AG04450 (cell line): ENCODE results near the gene SCRN1. TPM values are rescaled to one million over a fixed set of nuclear protein-coding genes. Genes with fewer than 3 reads are reported as not detected.

Source experiments
- CTCF ChIA-PET: fragments of 300-600, 350-600 bp; formaldehyde crosslinking; extraction: SDS; loops from one replicate; lab custom pipeline; 2022; ENCODE audit warnings: antibody characterized with exemption, inconsistent platforms; lab: Charles Lee
- POLR2A ChIA-PET: fragments of 350-600 bp; formaldehyde crosslinking; extraction: SDS; loops from one replicate; lab custom pipeline; 2021; ENCODE audit warnings: antibody characterized with exemption, inconsistent platforms; lab: Yijun Ruan, JAX
- DNase-seq: peaks from one replicate; pipeline ENCODE4 v3.0.0-alpha.2; 2011; ENCODE audit warnings: low read depth, low spot score
- H3K27ac ChIP-seq: one replicate; pipeline ENCODE4 v1.5.1; 2012; ENCODE audit warnings: low read depth, low read length, control low read depth
- H3K27me3 ChIP-seq: one replicate; pipeline ENCODE4 v1.6.0; 2012; ENCODE audit warnings: low read length; ENCODE audit not compliant: control insufficient read depth, insufficient read depth
- H3K4me3 ChIP-seq: 2 replicates; pipeline ENCODE4 v1.5.1; 2011; ENCODE audit warnings: mild to moderate bottlenecking, low read depth, low read length, control low read depth
- H3K9me3 ChIP-seq: 2 replicates; pipeline ENCODE4 v1.5.1; 2012; ENCODE audit warnings: low read length; ENCODE audit not compliant: control insufficient read depth, insufficient read depth
- CTCF ChIP-seq: IDR thresholded peaks from 2 replicates; pipeline ENCODE4 v1.5.1; 2011; ENCODE audit warnings: low read depth, low read length, control low read depth, inconsistent platforms
- polyA plus RNA-seq: library from polyadenylated mRNA; depleted of rRNA; stranded (reverse); fragments of >200 nt; gene quantifications from 2 replicates; pipeline ENCODE4 v1.2.3, GENCODE V29; 2011

SCRN1 gene
- polyA plus RNA-seq, 1 experiment = 123 TPM

GRCh38 chr7:29935111-29935510 lies 54.5 kb downstream of the SCRN1 start:
- no peak for DNase-seq
- Histone ChIP-seq H3K27ac (no peak overlapping the region), H3K9me3 (no peaks in the 10 kb centered on the region), H3K4me3 (no peak overlapping the region), H3K27me3 (no peaks in the 10 kb centered on the region)
- CTCF ChIA-PET = interaction anchor here (1.7 to 2.5 kb wide), 2 partner anchors 14 to 128 kb away, joined by 10 to 11 read pairs; no protein-coding TSS in a partner anchor
- POLR2A ChIA-PET = interaction anchor here (1.1 kb wide), 1 partner anchor 91 kb away, joined by 3 read pairs; the partner anchor contains the start of gene FKBP14
- TF ChIP-seq CTCF = no peak

DNA sequence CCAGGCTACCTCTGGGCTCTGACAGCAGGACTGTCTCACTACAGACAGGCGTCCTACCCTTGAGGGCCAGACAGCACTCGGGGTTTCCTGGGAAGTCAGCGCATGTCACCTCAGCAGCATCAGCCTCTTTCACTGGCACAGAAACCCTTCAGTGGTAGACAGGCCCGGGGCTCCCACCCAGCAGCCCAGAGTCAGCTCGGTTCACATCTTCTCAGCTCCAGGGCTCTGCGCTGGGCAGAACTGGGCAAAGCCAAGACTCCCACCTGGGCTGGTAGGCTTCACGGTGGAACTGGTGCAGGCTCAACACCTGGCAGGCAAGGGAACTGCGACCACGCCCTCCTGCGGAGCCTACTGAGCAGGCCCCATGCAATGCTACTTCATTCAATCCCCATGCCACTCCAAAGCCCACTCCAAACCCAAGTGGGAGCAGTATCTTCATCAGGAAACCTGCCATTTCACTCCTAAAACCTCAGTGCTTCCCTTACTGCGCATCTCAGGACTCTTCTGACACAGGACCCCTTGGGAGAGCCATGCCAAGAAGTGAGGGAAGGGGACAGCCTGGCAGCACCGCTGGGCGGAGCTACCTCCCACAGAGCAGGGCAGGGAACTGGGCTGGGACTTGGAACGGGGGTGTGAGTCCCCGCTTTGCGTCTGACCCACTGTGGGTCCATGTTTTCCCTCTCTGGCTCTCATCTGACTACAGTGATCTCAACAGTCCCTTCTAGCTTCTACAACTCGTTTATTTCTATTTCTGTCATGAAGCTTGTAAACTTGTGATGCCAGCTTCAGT lies 60.4 kb downstream of the SCRN1 start:
- H3K4me3 ChIP-seq = no peak overlapping the region
- ChIA-PET POLR2A (no interaction called here), CTCF (interaction anchor here (1.1 to 5.7 kb wide), 5 partner anchors 8 to 182 kb away, joined by 3 to 52 read pairs (median 5); no protein-coding TSS in a partner anchor)
- no peak overlapping the region for H3K27ac ChIP-seq
- H3K9me3 ChIP-seq = no peaks in the 10 kb centered on the region
- DNase-seq = no peak
- no peak for TF ChIP-seq CTCF
- H3K27me3 ChIP-seq = no peaks in the 10 kb centered on the region

- Histone ChIP-seq H3K4me3 (no peak overlapping the region), H3K9me3 (no peaks in the 10 kb centered on the region), H3K27ac (no peak overlapping the region), H3K27me3 (no peaks in the 10 kb centered on the region)
- no peak for DNase-seq
- ChIA-PET POLR2A (no interaction called here), CTCF (interaction anchor here (0.6 to 0.7 kb wide), 2 partner anchors 120 to 135 kb away, joined by 3 to 5 read pairs; no protein-coding TSS in a partner anchor)
- no peak for TF ChIP-seq CTCF
Observed at GRCh38 chr7:29926741-29927140, 62.9 kb downstream of the SCRN1 start.

- no peak for DNase-seq
- H3K4me3 ChIP-seq = no peak overlapping the region
- no peak overlapping the region for H3K27ac ChIP-seq
- no peaks in the 10 kb centered on the region for H3K9me3 ChIP-seq
- ChIA-PET POLR2A (no interaction called here), CTCF (interaction anchor here (0.7 kb wide), 1 partner anchor 56 kb away, joined by 3 read pairs; no protein-coding TSS in a partner anchor)
- TF ChIP-seq CTCF = no peak
- no peaks in the 10 kb centered on the region for H3K27me3 ChIP-seq
Observed at GRCh38 chr7:29926216-29926615, 63.4 kb downstream of the SCRN1 start.

GRCh38 chr7:29924684-29925083 lies 64.9 kb downstream of the SCRN1 start:
- TF ChIP-seq CTCF = no peak
- no peak overlapping the region for H3K27ac ChIP-seq
- H3K27me3 ChIP-seq = no peaks in the 10 kb centered on the region
- DNase-seq = no peak
- H3K4me3 ChIP-seq = no peak overlapping the region
- H3K9me3 ChIP-seq = no peaks in the 10 kb centered on the region
- CTCF ChIA-PET = no interaction called here
- POLR2A ChIA-PET = no interaction called here
